Medulla oblongata (tissue), 1 donor: Measurements from ENCODE around the gene RNF214.

Experiments
- DNase-seq: peaks from one replicate; pipeline ENCODE4 v3.0.0-alpha.2; 2015; ENCODE audit errors: extremely low spot score

RNF214 gene

DNA sequence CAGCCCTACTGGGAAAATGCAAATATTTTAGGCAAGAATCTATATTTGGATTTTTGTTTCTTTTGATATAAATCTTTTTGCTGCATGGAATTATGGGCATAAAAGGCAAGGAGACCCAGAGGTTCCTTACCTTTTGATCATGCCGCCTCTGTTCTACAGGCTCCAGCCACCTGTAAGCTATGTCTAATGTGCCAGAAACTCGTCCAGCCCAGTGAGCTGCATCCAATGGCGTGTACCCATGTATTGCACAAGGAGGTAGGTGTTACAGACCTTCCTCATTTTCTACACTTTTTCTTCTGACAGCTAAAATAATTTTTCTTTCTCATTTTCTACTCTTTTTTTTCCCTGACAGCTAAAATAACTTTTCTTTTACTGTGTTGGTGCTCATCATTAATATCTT, 50.5 kb downstream of the RNF214 start:
- DNase-seq, result no peak

DNA sequence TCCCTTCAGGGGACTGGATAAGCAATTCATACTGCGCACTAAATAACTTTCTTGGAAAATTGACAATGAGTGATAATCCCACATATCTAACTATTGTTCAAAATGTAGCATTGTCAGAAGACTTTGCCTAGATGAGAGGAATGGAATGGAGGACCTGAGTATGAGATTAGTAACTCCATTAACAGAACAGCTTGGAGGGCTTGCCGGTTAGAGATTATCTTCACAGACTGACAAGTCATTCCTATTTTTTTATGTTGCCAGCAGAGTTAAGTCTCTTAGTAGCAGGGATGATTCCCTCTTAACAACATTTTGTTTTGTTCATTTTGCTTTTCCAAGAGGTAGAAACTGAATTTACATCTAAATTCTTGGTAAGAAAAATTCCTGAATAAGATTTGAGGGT, 51.6 kb downstream of the RNF214 start:
- no peak for DNase-seq

DNA sequence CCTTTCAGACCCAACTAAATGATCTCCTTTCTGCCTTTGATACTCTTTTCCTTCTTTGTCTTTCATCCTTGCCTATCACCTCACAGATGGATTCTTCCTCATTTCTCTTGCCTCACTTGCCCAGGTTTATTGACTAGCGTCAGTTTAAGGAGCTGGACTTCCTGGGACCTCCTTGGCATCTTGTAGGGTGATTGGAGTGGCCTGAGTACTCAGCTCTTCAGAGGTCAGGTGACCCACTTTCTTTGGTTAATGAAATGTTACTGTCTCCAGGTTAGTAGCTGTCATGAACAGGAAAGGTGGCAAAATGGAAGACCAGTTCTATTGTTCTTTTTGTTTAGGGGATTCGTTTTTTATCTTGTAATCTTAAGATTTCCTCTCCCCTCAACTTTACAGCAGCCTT, 54.1 kb downstream of the RNF214 start:
- no peak for DNase-seq

DNA sequence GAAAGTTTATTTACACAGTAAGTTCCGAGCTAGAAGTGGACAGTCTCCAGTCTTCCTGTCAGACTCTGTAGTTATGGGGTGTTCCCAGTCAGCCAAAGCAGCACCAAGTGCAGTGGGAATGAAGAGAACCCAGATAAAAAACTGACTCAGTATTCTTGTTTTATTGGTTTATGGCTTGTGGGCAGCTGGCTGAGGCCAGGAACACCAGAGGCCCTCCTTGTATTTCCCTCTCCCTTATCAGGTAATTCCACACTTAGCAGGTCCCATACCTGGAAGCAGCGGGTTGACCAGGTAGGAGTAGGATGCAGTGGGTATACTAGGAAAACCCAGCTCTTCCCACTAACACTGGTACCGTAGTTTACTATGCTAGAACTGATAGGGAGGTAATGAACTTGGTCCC, 55.2 kb downstream of the RNF214 start:
- DNase-seq, result no peak

DNA sequence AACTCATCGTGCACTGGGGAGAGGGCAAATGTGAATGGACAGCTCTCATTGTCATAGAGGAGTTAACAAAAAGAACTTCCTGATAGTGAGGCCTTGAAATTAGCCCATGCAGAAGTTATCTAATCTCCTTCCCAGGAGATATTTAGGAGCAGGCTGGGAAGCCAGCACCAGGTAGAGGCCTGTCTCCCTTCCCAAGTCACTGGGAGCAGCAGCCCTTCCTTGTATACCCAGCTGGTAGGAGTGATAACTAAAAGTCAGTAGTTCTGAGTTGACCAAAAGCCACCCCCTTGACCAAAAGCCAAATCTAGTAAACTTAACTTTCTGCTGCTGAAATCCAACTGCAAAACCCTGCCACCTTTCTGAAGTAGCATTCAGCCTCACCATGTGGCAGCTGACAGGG, 57.3 kb downstream of the RNF214 start:
- DNase-seq, result no peak

DNA sequence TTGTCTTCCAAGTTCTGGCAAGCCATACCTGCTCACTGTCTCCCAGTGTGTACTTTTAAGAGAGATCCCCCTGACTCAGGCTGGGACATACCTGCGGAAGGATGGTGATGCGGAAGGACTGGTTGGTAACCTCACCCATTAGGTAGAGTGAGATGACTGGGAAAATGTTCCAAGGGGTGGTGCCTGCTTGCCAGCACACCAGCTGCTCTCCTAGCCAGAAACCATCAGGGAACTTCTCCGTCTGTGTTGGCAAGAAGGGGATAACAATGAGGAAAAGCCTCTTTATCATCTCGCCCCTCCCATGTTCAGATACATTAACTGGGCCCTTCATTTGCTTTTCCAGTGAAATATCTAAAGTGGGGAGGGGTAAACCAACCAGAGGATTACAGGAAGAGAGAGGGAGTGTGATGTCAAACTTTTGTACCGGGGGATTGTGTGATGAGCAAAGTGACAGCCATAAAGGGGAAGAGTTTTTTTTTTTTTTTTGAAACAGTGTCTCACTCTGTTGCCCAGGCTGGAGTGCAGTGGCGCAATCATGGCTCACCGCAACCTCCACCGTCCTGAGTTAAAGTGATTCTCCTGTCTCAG, 58.4 kb downstream of the RNF214 start, which contains the start of gene BACE1-AS:
TSS of gene BACE1-AS (plus strand) at position 538 of the 588 bp plus-strand sequence.
- no peak for DNase-seq

DNA sequence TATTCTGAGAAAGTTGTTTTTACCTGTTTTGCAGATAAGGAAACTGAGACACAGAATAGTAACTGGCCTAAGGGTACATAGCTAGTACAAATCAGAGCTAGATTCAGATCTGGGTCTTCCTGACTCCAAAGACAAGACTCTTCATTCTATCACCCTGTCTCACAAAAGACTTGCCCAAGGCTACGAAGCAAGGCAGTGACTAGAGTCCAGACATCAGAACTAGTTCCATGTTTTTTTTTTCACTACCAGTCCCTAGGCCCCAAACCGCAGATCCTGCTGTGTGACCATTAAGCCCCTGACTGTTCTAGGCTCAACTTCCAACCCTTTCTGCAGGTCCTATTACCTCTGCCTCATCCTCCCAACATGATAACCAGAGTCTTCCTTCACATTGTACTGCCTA, 60.1 kb downstream of the RNF214 start:
- DNase-seq, result no peak

DNA sequence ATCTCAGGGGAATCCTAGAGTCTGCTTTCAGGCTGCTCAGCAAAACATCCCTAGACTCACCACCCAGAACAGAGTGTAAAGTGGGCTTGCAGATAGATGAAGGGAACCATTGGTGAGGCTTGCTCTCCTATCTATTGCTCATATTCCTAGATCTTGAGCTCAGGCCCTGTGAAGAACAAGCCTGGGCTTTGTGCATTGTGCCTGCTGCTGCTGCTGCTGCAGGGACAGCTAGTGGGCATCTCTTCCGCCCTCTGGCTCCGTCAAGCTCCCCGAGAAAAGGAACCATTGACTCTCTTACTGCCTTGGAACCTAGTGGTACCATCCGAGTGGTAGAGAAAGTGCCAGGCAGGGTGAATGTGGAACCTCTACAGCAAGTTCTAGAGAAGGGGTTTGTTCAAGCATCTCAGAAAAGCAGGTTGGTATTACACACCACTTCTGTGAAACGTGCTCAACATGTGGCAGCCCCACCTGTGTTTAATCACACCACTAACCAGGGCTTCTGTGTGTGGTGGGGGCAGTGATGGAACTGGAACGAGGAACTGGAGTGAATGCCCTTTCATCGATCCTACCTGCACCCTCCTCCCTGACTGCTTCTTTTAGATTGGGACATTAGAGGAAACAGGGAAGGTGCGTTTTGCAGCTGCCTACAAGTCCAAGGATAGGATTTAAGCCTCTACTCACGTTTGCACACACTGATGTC, 63.1 kb downstream of the RNF214 start:
- peak; percentile 90 for DNase-seq

DNA sequence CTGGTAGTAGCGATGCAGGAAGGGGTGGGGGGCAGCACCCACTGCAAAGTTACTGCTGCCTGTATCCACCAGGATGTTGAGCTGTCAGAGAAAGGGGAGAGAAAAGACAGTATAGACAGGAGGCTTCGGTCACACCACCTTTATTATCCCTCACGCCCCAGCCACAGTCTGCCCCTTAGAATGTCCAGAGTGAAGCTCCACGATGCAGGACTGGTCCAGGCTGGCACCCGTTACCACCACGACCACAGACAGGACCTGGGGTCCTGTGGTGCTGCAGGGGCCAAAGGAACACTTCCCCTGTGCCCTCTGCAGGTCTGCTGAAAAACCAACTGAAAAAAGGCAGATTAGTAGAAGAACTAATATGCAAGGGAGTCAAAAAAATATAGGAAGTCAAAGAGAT, 64.4 kb downstream of the RNF214 start:
- no peak for DNase-seq

DNA sequence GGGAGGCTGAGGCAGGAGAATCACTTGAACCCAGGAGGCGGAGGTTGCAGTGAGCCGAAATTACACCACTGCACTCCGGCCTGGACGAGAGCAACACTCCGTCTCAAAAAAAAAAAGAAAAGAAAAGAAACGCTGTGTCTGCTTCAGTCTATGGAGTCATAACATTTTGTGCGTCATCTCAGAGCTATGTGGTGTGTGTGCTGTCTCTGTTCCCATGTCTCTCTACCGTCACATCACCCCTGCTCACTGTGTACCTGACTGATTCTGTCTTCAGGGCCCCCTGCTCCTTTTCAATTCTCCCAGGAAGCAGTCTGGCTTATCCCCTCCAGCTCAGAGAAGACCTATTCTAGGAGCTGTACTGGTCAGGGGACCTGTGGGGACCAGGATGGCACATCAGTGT, 65.7 kb downstream of the RNF214 start:
- DNase-seq, result no peak

DNA sequence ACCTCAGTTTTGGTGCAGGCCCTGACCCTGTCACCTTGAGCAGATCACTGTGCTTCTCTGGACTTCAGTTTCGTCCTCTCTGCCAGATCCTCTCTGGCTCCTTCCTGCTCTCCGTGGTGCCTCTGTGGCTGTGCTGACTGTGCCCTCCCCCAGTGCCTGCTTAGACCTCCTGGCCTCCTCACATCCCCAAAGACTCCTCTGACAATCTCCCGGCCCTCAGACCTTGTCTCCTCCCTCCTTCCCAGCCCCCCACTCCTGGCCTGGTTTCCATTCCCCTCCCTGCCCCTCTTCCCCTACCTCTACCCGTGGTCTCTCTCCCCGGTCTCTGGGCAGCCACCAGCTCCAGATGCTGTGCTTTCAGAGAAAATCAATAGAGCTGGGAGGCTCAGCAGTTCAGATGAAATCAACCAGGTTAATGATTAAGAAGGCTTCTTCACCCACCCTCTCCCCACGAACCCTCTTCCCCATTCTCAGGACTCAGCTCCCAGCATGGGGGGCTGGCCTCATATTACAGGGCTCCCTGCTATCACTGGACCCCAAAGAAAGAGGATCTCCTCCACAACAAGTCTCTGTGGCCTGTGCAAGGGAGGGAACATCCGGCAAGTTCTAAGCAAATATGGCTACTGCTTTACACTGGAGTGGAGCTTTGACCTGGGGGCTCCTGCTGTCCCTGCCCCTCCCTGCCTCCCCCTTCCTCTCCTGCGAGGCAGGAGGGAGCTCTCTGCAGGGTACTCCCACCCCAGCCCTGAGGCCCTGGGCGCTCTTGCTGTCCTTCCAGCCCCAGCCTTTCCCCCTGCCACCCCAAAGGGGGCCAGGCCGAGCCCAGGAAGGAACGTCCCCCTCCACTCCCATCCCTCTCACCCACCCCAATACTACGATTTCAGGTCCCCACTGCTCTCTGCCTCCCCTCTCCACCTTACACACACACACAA, 67.1 kb downstream of the RNF214 start:
- no peak for DNase-seq

DNA sequence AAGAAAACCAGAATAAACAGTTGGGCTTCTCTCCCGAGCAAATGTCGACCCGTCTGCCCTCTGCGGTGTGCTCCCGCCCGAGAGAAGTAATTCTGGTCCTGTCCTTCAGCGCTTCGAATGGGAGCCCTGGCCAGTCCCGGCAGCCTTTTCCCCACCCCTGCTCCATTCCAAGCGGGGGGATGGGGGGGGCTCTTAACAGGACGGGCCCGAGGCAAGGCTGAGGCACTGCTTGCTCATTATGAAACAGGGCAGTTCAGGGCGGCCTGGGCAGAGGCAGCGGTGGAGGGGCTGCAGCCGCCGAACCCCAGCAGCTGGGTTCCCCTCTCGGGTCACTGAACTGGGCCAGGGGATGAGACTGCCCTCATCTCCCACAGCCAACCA, 67.8 kb downstream of the RNF214 start:
- DNase-seq, result peak; percentile 62

DNA sequence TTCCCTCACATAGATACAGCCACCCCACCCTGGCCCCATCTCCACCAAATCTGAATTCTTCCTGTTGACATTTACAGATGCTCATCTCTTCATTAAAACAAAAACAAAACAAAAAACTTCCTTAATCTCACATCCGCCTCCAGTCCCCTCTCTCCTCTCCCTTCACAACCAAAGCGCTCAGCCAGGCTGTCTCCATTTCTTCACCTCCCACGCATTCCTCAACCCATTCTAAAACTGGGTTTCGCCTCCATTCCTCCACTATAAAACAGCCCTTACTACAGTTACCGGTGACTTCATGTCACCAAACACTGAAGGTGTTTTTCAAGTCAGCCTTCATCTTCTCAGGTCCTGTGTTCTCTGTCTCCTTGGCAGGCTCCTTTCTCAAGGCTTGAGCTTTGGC, 68.3 kb downstream of the RNF214 start:
- no peak for DNase-seq

DNA sequence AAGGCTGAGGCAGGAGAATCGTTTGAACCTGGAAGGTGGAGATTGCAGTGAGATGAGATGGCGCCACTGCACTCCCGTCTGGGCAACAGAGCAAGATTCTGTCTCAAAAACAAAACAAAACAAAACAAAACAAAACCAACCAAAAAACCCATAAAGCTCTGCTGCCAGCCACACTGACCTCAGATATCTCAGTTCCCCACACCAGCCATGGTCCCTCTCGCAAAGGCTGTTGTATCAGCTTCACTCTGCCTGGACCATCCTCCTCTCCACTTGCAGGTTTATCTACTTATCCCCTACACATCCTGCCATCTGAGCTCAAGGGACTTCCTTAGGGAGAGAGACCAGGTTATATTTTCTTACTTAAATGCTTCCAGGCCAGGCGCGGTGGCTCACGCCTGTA, 69.8 kb downstream of the RNF214 start:
- DNase-seq, result no peak

DNA sequence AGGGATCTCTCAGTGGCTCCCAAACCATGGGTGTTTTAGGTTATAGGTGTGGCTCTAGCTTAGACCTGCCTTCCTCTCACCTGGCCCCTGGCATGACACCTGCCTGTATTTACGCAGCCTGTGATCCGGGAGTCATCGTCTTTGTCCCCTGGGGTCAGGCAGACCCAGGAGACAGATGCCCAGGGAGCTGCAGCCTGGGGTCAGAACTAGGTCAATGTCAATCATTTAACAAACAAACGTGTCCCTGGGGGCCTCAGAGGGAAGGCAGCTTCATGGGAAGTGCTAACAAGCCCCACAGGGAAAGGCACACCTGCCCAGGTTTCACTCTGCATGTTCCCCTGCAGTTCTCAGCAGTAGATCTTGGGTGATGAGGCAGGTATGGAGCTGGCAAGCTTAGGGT, 70.6 kb downstream of the RNF214 start:
- DNase-seq, result no peak

DNA sequence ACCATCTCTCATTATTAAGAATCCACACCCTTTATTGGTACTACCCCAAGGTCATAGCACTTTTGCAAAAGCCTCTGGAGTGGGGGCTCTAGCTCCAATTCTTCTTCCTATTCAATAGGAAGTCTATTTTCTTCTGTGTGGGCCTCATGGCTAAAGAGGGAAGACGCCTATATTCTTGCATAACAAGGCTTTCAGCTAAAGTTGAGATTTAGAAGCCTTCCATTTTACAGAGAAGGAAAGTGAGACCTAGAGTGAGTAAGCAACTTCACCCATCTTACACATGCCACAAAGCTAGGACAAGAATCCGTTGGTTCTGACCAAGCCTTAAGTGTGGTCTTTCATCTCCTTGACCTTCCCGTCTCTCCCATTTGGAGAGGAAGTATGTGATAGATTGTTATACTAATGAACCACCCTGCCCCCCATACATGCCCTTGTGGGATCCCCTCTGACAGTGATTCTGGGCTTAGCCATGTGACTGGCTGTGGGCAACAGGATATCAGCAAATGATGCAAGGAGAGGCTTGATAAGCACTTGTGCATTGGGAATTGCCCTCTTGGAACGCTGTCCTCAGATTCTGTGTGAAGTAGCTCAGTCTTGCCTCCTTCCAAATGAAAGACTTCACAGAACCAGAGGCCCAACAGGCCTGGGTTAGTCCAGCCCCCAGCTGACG, 71.3 kb downstream of the RNF214 start:
- no peak for DNase-seq

DNA sequence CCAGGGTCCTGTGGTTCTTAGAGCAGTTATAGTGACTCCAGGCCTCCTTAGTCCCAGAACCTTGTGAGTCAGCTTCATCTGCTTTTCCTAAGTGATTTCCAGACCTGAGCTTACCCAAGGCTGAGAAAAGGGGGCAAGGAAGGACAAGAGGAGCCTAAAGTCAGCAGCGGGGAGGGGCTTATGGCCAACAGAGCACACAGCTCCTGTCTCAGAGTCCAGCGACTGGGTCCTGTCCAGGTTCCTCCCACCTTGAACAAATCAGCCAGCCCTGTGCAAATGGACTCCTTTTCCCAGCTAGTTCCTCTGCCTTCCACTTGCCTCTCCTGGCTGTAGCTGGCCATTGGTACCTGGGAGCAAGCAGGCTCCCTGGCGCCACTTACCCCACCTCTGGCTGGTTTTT, 72.7 kb downstream of the RNF214 start:
- DNase-seq, result no peak

DNA sequence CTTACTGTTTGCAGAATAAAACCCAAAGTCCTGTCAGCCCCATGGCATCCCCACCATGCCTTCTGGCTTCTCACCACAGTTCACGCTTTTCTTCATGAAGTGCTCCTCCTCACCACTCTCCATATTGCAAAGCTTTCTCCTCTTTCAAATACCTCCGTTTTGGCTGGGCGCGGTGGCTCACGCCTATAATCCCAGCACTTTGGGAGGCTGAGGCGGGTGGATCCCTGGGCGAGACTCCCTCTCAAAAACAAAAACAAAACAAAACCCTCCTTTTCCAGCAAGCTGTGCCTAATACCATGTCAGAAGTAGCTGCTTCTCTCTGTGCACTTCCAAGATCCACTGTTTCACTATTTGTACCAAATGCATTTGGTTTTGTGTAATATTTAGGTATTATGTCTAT, 76.8 kb downstream of the RNF214 start:
- no peak for DNase-seq

DNA sequence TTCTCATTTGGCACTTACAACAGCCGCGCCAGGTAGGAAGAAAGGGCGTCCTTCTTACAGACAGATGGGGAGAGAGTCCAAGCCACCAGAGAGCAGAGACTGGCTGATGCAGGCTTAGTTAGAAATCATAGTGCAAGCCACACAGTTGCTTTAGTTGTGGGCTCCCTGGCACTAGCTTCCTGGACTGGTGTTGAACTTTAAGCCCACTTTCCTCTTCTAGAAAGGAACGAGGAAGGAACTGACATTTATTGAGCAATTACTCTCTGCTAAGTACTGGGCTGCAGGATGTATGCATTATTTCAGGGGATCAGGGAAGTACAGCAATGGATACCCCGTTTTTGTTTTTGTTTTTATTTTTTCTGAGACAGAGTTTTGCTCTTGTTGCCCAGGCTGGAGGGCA, 80.6 kb downstream of the RNF214 start:
- DNase-seq, result no peak

DNA sequence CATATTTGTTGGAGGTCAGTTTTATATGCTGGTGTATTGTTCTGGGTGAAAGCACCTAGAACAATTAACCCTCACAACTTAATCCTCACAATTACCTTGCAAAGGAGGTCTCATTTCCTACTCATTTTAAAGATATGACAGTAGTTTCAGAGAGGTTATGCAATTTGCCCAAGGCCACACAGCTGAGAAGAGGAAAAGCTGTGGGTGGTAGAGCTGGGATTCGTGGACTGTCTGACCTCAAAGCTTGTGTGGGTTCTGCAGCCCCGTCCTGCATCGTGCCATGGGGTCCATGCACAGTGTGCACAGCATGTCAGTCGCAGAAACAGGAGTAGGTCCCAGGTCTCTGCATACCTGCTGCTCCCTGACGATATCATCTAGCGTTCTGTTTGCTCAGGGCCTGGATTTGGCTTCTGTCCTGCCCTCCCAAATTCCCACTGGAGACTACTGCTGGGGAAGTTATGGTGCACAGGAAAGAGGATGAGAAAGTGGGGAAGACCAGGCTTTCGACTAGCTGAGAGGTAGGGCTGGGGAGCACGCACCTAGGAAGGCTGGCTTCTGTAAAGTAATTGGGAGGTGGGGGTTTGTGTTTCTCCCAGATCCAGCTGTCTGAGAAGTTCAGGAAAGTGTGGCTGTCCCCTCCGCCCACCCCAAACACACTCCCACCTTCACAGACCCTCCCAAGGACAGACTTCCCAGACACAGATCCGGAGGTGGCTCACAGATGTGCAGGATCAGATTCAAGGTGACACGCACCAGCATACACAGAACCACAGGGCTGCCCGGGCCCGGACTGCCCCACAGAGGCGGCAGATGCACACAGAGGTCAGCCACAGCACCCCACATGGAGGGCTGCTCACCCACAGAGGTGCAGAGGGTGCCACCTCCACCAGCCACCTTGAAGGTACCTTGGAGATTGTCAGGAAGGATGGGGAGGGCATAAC, 81.6 kb downstream of the RNF214 start:
- DNase-seq, result no peak

DNA sequence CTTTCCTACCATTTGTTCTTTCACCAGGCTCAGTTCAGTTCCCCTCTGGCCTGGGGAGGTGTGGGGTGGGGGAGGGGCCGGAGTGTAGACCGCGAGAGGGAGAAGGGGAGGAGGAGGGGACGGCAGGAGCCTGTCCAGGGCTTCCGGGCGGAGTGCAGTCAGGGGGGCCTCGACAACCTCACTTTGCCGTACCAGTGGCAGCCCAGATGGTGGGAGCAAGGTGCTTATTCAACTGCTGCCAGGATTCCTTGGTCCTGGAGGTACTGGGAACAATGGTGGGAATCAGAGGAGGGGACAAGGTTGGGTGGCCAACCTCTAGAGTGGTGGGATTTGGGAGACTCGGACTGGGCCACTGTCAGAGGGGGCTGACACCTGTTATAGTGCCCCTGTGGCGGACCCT, 82.4 kb downstream of the RNF214 start:
- no peak for DNase-seq
